ENCODE results near the gene ADAMTS14. TPM values are rescaled to one million over a fixed set of nuclear protein-coding genes. Genes with fewer than 3 reads are reported as not detected.

The ADAMTS14 gene
- polyA plus RNA-seq, 1 donor (not counting 4 experiments of a cell fraction or from before 2014, with no cell fraction given): 0.09 TPM

DNA sequence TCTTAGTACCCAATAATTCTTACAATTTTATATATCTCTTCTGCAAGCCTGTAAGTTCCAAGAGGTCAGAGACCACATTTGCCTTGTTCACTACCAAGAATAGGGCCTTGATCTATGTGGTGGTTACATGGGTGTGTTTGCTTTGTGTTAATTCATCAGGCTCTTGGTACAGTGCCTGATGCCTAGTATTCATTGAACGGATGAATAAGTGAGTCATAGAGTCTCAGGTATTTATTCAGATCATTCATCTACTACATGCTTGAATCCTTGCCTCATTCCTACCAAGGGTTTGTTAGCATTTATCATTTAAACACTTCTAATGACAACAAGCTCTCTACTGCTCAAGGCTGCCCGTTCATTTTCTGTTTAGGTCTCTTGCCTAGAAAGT lies 132.1 kb downstream of the ADAMTS14 start:
- H3K9ac ChIP-seq (ENCODE audit: control insufficient read depth, extremely low read depth, insufficient read depth, low read length): no peak overlapping the region
- no peaks in the 10 kb centered on the region for H3K9me3 ChIP-seq (ENCODE audit: control insufficient read depth, low read depth, low read length)
- no peaks in the 10 kb centered on the region for H4K20me1 ChIP-seq (ENCODE audit: control insufficient read depth, extremely low read depth, insufficient read depth, low read length)
- no peaks in the 10 kb centered on the region for H3K79me2 ChIP-seq (ENCODE audit: control insufficient read depth, insufficient read depth, low read length)
- H2AFZ ChIP-seq (ENCODE audit: control insufficient read depth, low read length): no peak overlapping the region
- TF ChIP-seq EZH2 (IDR thresholded peaks at IDR 0.05; ENCODE audit: low read length) (no peak), CTCF (optimal IDR thresholded peaks at IDR 0.05 in 1 of 3, IDR thresholded peaks at IDR 0.05 in 1 of 3, conservative IDR thresholded peaks at IDR 0.05 in 1 of 3; ENCODE audit: extremely low read depth in 1 of 3, insufficient read depth in 2 of 3, low read length in 3 of 3) (no peak)
- H3K4me2 ChIP-seq (ENCODE audit: control insufficient read depth, extremely low read depth, insufficient read depth, low read depth, low read length): no peak overlapping the region
- no peaks in the 10 kb centered on the region for H3K36me3 ChIP-seq (ENCODE audit: control insufficient read depth in 2 of 2, extremely low read depth in 1 of 2, insufficient read depth in 2 of 2, low read length in 2 of 2)
- no peaks in the 10 kb centered on the region for H3K9me1 ChIP-seq (ENCODE audit: control insufficient read depth, extremely low read depth, insufficient read depth, low read length)
- FAIRE-seq (peak; percentile 94), DNase-seq (ENCODE audit: low read depth, low spot score) (no peak)
- dilution Hi-C loops (cut with MboI; ENCODE audit: extremely low pct_ligation_motif_present, low sequenced_read_pairs): no loop called here
- H3K4me1 ChIP-seq (ENCODE audit: control insufficient read depth, extremely low read depth, insufficient read depth, low read length): peaks cover 12% of the 10 kb centered on the region
- no peak overlapping the region for H3K4me3 ChIP-seq (ENCODE audit: control insufficient read depth in 2 of 3, extremely low read depth in 1 of 3, insufficient read depth in 2 of 3, low read depth in 1 of 3, low read length in 3 of 3)
- H3K27me3 ChIP-seq (ENCODE audit: control insufficient read depth, extremely low read depth, insufficient read depth, low read length): no peaks in the 10 kb centered on the region
- peak overlapping the region; percentile 19 for H3K27ac ChIP-seq (ENCODE audit: control insufficient read depth, insufficient read depth, low read length)

DNA sequence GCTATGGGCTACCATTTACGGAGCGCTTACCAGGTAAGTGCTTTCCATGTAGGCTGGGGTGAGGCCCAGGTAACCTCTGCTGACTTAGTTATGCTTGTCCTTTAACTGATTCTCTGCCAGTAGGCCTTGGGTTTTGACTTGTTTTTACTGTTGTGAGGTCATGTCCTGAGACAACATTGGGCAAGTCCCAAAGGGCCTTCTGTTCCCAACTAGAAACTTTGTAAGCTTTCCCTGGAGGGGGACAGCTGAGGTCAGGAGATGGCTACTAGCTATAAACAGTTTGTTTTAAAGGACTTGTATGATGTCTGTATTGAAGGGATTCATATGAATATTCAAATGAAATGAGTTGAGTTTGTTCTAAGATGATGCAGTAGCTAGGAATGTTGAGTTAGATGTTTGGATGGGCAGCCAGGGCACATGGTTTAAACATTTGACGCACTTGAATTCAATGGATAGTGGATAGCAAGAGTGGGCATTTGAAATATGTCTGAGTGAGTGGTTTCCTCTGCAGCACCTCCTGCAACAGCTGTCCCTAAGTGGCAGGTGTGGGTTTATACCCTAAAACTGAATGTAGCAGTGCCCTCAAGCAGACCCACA lies 133.4 kb downstream of the ADAMTS14 start:
- Histone ChIP-seq H3K9me1 (ENCODE audit: control insufficient read depth, extremely low read depth, insufficient read depth, low read length) (no peaks in the 10 kb centered on the region), H2AFZ (ENCODE audit: control insufficient read depth, low read length) (no peak overlapping the region), H3K9me3 (ENCODE audit: control insufficient read depth, low read depth, low read length) (no peaks in the 10 kb centered on the region), H3K4me1 (ENCODE audit: control insufficient read depth, extremely low read depth, insufficient read depth, low read length) (peaks cover 12% of the 10 kb centered on the region), H3K4me3 (ENCODE audit: control insufficient read depth in 2 of 3, extremely low read depth in 1 of 3, insufficient read depth in 2 of 3, low read depth in 1 of 3, low read length in 3 of 3) (no peak overlapping the region), H3K9ac (ENCODE audit: control insufficient read depth, extremely low read depth, insufficient read depth, low read length) (no peak overlapping the region), H3K79me2 (ENCODE audit: control insufficient read depth, insufficient read depth, low read length) (no peaks in the 10 kb centered on the region), H3K27ac (ENCODE audit: control insufficient read depth, insufficient read depth, low read length) (no peak overlapping the region), H3K36me3 (ENCODE audit: control insufficient read depth in 2 of 2, extremely low read depth in 1 of 2, insufficient read depth in 2 of 2, low read length in 2 of 2) (no peaks in the 10 kb centered on the region), H3K4me2 (ENCODE audit: control insufficient read depth, extremely low read depth, insufficient read depth, low read depth, low read length) (no peak overlapping the region), H3K27me3 (ENCODE audit: control insufficient read depth, extremely low read depth, insufficient read depth, low read length) (no peaks in the 10 kb centered on the region), H4K20me1 (ENCODE audit: control insufficient read depth, extremely low read depth, insufficient read depth, low read length) (no peaks in the 10 kb centered on the region)
- DNase-seq (ENCODE audit: low read depth, low spot score) (no peak), FAIRE-seq (no peak)
- TF ChIP-seq CTCF (optimal IDR thresholded peaks at IDR 0.05 in 1 of 3, IDR thresholded peaks at IDR 0.05 in 1 of 3, conservative IDR thresholded peaks at IDR 0.05 in 1 of 3; ENCODE audit: extremely low read depth in 1 of 3, insufficient read depth in 2 of 3, low read length in 3 of 3) (no peak), EZH2 (IDR thresholded peaks at IDR 0.05; ENCODE audit: low read length) (no peak)
- dilution Hi-C loops (cut with MboI; ENCODE audit: extremely low pct_ligation_motif_present, low sequenced_read_pairs): no loop called here
